HEK293T (cell line): ENCODE data around the gene PHACTR2.

Experiments used
- BHLHE40 ChIP-seq: fragments of 450-650 bp; IDR thresholded peaks from 2 replicates; pipeline ENCODE4 v1.6.1; 2016; ENCODE audit warnings: mild to moderate bottlenecking, moderate library complexity, borderline replicate concordance
- FOXA1 ChIP-seq: fragments of 450-650 bp; IDR thresholded peaks from 2 replicates; pipeline ENCODE4 v1.6.1; 2016; ENCODE audit warnings: mild to moderate bottlenecking
- FOXK2 ChIP-seq: fragments of 450-650 bp; IDR thresholded peaks from 2 replicates; pipeline ENCODE4 v1.6.1; 2016; ENCODE audit warnings: mild to moderate bottlenecking
- L3MBTL2 ChIP-seq: fragments of 450-650 bp; conservative IDR thresholded peaks from 2 replicates; pipeline ENCODE4 v1.6.1; 2016; ENCODE audit warnings: mild to moderate bottlenecking
- SP1 ChIP-seq: fragments of 450-650 bp; IDR thresholded peaks from 2 replicates; pipeline ENCODE4 v1.6.1; 2017

- TF ChIP-seq FOXA1 = no peak
- no peak for TF ChIP-seq SP1
- no peak for TF ChIP-seq L3MBTL2
- no peak for TF ChIP-seq FOXK2
- no peak for TF ChIP-seq BHLHE40
These were observed 74.7 kb downstream of the PHACTR2 start for GRCh38 chr6:143752459-143752858.
